NCI-H128 (cell line): ENCODE results near the gene MIA.
"Not testable (repeated sequence)": the region's sequence is repeated elsewhere in the genome, so short reads cannot be mapped to it uniquely, and the experiment has no call there.

Source experiments
- DNase-seq: peaks from one replicate; lab custom pipeline; 2025; ENCODE audit not compliant: unreplicated experiment; lab: John Stamatoyannopoulos, UW

The MIA gene

GRCh38 chr19:40774916-40775631, at the start of gene MIA:
Gene MIA, plus strand, starts transcription at chr19:40775521. Its CDS starts 22 bp downstream, at chr19:40775543.
- no peak for DNase-seq

DNA sequence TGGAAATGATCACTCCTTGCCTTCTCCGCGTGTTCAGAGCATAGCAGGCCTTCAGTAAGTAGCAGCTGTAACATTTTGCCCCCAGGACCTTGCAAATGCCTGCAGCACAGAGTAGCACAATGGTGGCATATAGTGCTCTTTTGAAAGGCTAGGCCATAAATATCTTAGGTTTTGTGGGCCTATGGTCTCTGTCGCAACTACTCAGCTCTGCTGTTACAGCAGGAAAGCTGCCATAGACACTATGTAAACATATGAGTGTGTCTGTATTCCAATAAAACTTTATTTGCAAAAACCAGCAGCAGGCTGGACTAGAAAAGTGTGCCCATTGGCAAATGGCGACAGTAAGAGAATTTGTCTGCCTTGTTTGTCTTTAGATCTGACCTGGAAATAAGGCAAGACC, 49.0 kb upstream of the MIA start:
- DNase-seq: no peak

GRCh38 chr19:40730065-40730464, 45.3 kb upstream of the MIA start:
- DNase-seq: not testable (repeated sequence)

DNA sequence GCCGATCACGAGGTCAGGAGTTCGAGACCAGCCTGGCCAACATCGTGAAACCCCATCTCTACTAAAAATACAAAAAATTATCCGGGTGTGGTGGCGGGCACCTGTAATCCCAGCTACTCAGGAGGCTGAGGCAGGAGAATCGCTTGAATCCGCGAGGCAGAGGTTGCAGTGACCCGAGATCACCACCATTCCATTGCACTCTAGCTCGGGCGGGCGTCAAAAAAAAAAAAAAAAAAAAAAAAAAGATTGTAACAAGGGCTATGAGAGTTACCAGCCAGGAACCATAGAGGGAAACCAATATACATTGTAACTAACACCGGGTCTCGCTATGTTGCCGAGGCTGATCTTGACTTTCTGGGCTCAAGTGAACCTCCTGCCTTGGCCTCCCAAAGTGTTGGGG, 43.0 kb upstream of the MIA start:
- DNase-seq: not testable (repeated sequence)

DNA sequence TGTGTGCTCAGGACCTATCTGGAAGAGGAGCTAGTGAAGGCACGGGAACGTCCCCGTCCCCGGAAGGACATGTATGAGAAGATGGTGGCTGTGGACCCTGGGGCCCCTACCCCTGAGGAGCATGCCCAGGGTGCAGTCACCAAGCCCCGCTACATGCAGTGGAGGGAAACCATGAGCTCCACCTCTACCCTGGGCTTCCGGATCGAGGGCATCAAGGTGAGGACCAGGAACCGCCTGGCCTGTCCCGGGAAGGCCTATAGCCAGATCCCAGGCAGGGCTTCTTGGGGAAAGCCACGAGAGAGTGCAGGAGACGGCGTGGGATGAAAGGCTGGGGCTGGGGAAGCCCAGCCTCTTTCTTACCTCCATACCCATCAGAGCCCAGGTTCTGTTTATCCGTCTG, 42.2 kb upstream of the MIA start:
- DNase-seq: no peak

GRCh38 chr19:40735013-40735771, 40.1 kb upstream of the MIA start:
- no peak for DNase-seq

GRCh38 chr19:40736661-40737060, 38.7 kb upstream of the MIA start:
- no peak for DNase-seq

DNA sequence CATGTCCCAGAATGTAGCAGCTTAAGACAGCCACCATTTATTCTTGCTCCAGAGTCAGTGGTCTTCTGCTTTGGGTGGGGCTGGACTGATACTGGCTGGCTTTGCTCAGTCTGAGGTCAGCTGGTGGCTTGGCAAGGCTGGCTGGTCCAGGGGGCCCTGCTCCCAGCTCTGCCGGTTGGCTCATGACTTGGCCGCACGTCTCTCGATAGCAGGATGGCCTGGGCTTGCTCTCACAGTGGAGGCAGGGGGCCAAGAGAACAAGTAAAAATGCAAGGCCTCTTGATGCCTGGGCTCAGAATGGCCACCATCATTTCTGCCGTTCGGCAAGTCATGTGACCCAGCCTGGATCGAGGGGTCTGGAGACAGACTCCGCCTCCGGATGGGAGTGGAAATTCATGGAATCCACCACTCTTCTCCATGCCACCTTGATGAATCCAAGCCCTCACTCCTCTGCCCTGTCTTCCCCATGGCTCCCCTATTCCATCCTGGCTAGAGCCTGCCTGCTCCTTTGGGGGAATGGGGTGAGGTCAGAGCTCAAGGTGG, 38.1 kb upstream of the MIA start:
- DNase-seq: no peak

DNA sequence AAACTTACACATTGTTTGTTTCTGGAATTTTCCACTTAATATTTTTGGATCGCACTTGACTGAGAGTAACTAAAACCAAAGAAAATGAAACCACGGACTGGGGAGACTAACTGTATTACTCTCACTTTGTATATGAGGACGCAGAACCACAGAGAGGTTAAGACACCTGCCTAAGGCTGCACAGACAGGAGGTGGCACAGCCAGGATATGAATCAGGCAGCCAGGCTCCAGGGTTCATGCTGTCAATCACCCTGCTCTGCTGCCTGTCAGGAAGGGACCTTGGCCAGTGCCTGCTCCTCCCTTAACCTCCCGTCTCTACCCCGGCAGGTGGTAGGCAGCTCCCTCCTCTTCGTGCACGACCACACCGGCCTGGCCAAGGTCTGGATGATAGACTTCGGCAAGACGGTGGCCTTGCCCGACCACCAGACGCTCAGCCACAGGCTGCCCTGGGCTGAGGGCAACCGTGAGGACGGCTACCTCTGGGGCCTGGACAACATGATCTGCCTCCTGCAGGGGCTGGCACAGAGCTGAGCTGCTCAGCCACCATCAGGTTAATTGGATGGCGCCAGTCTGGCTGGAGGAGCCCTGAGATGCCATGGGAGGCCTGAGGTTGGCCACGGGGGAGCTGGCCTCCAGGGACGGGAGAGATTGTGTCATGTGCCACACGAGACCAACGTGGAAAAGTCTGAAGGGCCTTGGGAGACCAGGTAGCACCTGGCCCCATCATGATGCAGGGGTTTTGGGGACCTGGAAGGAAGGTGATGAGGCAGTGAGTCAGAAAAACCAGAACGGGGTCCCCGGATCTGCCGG, 36.1 kb upstream of the MIA start:
- no peak for DNase-seq

- DNase-seq: no peak
These were observed 35.2 kb upstream of the MIA start for GRCh38 chr19:40739871-40740703.

- no peak for DNase-seq
These were observed 34.6 kb upstream of the MIA start for GRCh38 chr19:40740747-40741146.

GRCh38 chr19:40741527-40742390, 33.6 kb upstream of the MIA start:
- no peak for DNase-seq

GRCh38 chr19:40742477-40742876, 32.8 kb upstream of the MIA start:
- DNase-seq: no peak

DNA sequence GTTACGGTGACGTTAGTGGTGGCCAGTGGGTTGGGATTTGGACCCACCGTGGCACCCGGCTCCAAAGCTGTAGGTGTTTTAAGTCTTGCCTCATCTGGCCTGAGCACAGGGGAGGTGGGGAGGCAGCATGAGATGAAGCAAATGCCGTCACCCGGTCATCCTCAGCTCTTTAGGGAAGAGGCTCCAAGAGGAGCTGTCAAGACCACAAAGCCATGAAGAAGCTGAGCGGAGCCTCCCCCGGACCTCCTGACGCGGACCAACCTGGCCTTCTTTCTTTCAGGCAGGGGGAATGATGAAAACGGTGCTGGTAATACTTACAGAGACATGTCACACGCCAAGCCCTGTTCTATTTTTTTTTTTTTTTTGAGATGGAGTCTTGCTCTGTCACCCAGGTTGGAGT, 32.4 kb upstream of the MIA start:
- DNase-seq: no peak

GRCh38 chr19:40743926-40744325, 31.4 kb upstream of the MIA start:
- no peak for DNase-seq

DNA sequence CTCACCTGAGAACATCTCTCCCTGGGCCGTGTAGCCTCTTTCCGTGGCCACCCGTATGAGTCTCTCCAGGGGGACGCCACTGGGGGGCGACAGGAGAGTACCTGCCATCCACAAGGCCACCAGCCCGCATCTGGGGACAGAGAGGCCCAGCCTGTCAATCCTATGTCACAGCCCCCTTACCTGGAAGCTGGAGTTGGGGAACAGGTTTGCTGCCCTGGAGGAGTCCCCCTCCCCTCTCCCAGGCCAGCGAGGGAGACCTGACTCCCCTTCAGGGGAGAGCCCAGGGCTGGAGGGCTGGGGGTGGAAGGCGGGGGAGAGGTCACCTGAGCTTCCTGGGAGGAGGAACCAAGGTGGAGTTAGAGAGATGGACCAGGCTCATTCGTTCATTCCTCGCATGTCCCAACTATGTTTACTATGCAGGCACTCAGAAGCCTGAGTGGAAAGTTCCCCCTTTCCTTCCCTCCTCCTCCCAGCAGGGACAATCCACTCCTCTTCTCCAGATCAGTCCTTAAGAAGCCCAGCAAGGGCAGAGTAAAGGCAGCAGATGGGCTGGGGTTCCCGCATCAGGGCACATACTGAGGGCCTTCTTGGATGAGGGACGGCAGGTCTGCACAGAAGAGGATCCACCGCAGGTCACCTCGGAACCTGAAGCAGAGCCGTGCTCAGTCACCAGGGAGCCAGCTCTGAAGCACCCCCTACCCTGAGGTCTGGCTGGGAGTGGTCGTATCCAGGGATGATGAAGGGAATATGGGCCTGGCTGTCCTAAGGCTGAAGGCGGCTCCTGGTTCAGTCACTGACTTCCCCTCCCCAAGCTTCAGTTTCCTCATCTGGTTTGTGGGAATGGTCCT, 30.5 kb upstream of the MIA start:
- DNase-seq: no peak

DNA sequence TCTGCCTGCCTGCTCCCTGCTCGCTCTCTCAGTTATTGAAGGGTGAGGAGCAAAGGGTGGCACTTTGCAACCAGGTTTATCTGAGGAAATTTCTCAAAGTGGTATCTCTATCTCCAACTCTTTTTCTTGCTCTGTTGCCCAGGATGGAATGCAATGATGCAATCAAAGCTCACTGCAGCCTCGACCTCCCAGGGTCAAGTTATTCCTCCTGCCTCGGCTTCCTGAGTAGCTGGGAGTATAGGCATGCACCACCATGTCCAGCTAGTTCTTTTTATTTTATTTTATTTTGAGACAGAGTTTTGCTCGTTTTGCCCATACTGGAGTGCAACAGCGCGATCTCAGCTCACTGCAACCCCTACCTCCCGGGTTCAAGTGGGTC, 29.9 kb upstream of the MIA start:
- no peak for DNase-seq

DNA sequence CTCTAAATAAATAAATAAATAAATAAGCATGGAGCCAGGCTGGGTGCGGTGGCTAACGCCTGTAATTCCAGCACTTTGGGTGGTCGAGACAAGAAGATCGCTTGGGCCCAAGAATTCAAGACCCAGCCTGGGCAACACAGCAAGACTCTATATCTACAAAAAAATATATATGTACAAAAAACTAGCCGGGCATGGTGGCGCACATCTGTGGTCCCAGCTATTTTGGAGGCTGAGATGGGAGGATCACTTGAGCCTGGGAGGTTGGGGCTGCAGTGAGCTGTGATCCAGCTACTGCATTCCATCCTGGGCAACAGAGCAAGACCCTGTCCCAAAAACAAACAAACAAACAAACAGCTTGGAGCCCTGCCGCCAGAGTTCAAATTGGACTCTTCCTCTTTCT, 27.8 kb upstream of the MIA start:
- DNase-seq: no peak
